ENCODE measurements around the gene MAGEA10.

MAGEA10 gene

GRCh38 chrX:152138388-152138784 lies at the start of gene MAGEA10:
Gene MAGEA10, minus strand, starts transcription at chrX:152138577. Its CDS starts 2,957 bp downstream, at chrX:152135620.
- no peak for TF ChIP-seq TCF12 (IDR thresholded peaks at IDR 0.05; ENCODE audit: low read depth)
- no peak for TF ChIP-seq YY1 (IDR thresholded peaks at IDR 0.05; ENCODE audit: low read depth)
- TF ChIP-seq EP300 (IDR thresholded peaks at IDR 0.05; ENCODE audit: borderline replicate concordance) = no peak
- no peak for TF ChIP-seq TAF1 (IDR thresholded peaks at IDR 0.05; ENCODE audit: low read depth)
- no peak for TF ChIP-seq REST (IDR thresholded peaks at IDR 0.05; ENCODE audit: low read depth)
- TF ChIP-seq CREB1 (IDR thresholded peaks at IDR 0.05; ENCODE audit: low read depth) = no peak
- TF ChIP-seq MAX (IDR thresholded peaks at IDR 0.05) = no peak
- no peak for TF ChIP-seq FOXM1 (IDR thresholded peaks at IDR 0.05; ENCODE audit: borderline replicate concordance, low read depth)
- no peak for TF ChIP-seq TEAD4 (IDR thresholded peaks at IDR 0.05)
- no peak for TF ChIP-seq EGR1 (IDR thresholded peaks at IDR 0.05)
- no peak for TF ChIP-seq USF1 (IDR thresholded peaks at IDR 0.05)
- TF ChIP-seq NFIC (IDR thresholded peaks at IDR 0.05) = no peak
- no peak for TF ChIP-seq RAD21 (IDR thresholded peaks at IDR 0.05; ENCODE audit: low read depth)
- no peak for TF ChIP-seq CEBPB (IDR thresholded peaks at IDR 0.05)
- no peak for TF ChIP-seq ZBTB7A (IDR thresholded peaks at IDR 0.05; ENCODE audit: low read depth)

GRCh38 chrX:152177497-152178269 lies 39.3 kb upstream of the MAGEA10 start:
- TF ChIP-seq CEBPB (IDR thresholded peaks at IDR 0.05) = no peak
- TF ChIP-seq USF1 (IDR thresholded peaks at IDR 0.05) = no peak
- TF ChIP-seq ZBTB7A (IDR thresholded peaks at IDR 0.05; ENCODE audit: low read depth) = no peak
- no peak for TF ChIP-seq TCF12 (IDR thresholded peaks at IDR 0.05; ENCODE audit: low read depth)
- no peak for TF ChIP-seq RAD21 (IDR thresholded peaks at IDR 0.05; ENCODE audit: low read depth)
- TF ChIP-seq CREB1 (IDR thresholded peaks at IDR 0.05; ENCODE audit: low read depth) = no peak
- TF ChIP-seq TAF1 (IDR thresholded peaks at IDR 0.05; ENCODE audit: low read depth) = no peak
- TF ChIP-seq NFIC (IDR thresholded peaks at IDR 0.05) = no peak
- TF ChIP-seq EGR1 (IDR thresholded peaks at IDR 0.05) = no peak
- TF ChIP-seq EP300 (IDR thresholded peaks at IDR 0.05; ENCODE audit: borderline replicate concordance) = no peak
- TF ChIP-seq MAX (IDR thresholded peaks at IDR 0.05) = no peak
- TF ChIP-seq REST (IDR thresholded peaks at IDR 0.05; ENCODE audit: low read depth) = no peak
- TF ChIP-seq YY1 (IDR thresholded peaks at IDR 0.05; ENCODE audit: low read depth) = no peak
- TF ChIP-seq TEAD4 (IDR thresholded peaks at IDR 0.05) = no peak
- TF ChIP-seq FOXM1 (IDR thresholded peaks at IDR 0.05; ENCODE audit: borderline replicate concordance, low read depth) = no peak

- TF ChIP-seq CREB1 (IDR thresholded peaks at IDR 0.05; ENCODE audit: low read depth) = no peak
- no peak for TF ChIP-seq TCF12 (IDR thresholded peaks at IDR 0.05; ENCODE audit: low read depth)
- no peak for TF ChIP-seq REST (IDR thresholded peaks at IDR 0.05; ENCODE audit: low read depth)
- no peak for TF ChIP-seq EP300 (IDR thresholded peaks at IDR 0.05; ENCODE audit: borderline replicate concordance)
Measured at GRCh38 chrX:152177052-152177451, 38.7 kb upstream of the MAGEA10 start.

GRCh38 chrX:152170621-152171020 lies 32.2 kb upstream of the MAGEA10 start:
- TF ChIP-seq CREB1 (IDR thresholded peaks at IDR 0.05; ENCODE audit: low read depth) (no peak), TEAD4 (IDR thresholded peaks at IDR 0.05) (no peak), REST (IDR thresholded peaks at IDR 0.05; ENCODE audit: low read depth) (no peak), MAX (IDR thresholded peaks at IDR 0.05) (no peak)
